H54 (cell line): ENCODE data around the gene DPEP2NB.
"Not testable (repeated sequence)": the region's sequence is repeated elsewhere in the genome, so short reads cannot be mapped to it uniquely, and the experiment has no call there.

ENCODE experiments used
- DNase-seq: peaks from one replicate; pipeline ENCODE4 v3.0.0; 2011; ENCODE audit warnings: low spot score, mixed read lengths; ENCODE audit not compliant: insufficient read length
- FAIRE-seq: peaks from 3 replicates; lab custom pipeline; 2011; peaks lifted over from hg19 to GRCh38; lab: Jason Lieb, UNC
- POLR2A ChIP-seq: IDR thresholded peaks from 2 replicates; pipeline ENCODE4 v1.6.1; 2011; ENCODE audit warnings: low read depth, mild to moderate bottlenecking, low read length

The DPEP2NB gene

DNA sequence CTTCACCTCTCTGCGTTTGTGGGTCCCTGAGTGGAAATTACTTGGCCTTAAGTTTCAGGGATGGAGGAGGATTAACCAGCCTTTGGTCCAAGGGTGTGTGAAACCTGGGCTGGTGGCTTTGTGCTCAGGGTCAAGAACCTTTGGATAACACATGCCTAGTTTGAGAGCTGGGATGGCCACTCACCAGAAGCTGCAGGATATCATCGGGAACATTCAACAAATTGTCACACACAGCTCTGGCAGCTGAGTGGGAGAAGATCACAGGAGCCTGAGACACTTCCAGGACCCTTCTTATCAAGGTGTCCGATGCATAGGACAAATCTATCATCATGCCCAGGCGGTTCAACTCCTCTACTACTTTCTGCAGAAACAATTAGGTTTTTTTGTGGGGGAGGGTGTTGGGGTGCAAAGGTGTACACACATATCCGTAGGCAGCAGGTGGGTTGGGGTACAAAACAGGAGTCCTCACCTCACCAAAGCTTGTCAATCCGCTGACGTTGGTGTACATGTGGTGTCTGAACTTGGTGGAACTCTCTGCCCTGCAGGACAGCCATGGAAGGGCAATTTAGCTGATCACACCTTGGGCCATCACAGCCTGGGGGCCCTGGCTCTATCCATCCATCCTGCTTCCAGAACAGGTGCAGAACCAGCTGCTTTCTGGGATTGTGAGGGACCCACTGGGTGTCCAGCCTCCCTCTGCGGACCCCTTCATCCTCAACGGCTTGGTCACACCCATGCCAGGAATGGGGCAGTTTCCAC, 38.1 kb downstream of the DPEP2NB start:
- no peak for TF ChIP-seq POLR2A
- FAIRE-seq (no peak), DNase-seq (no peak)

DNA sequence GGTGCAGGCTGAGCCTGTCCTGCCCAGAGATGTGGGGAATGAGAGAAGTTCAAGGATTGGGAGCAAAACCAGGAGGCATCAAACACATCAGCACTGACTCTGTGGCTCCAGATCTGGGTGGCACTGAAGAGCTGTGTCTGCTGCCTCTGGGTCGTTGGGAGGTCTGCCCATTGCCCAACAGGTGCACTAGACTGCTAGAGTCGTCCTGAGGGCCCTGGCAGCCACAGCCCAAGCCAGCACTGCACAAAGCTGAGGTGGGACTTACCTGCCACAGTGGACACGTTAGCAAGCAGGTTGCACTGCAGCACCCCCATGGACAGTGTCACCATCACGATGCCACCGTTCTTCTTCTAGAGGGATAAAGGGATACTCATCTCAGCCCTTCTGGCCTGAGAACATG, 38.7 kb downstream of the DPEP2NB start:
- FAIRE-seq (no peak), DNase-seq (no peak)
- TF ChIP-seq POLR2A, result no peak

- TF ChIP-seq POLR2A, result no peak
These were observed 39.5 kb downstream of the DPEP2NB start for GRCh38 chr16:67976205-67976604.

DNA sequence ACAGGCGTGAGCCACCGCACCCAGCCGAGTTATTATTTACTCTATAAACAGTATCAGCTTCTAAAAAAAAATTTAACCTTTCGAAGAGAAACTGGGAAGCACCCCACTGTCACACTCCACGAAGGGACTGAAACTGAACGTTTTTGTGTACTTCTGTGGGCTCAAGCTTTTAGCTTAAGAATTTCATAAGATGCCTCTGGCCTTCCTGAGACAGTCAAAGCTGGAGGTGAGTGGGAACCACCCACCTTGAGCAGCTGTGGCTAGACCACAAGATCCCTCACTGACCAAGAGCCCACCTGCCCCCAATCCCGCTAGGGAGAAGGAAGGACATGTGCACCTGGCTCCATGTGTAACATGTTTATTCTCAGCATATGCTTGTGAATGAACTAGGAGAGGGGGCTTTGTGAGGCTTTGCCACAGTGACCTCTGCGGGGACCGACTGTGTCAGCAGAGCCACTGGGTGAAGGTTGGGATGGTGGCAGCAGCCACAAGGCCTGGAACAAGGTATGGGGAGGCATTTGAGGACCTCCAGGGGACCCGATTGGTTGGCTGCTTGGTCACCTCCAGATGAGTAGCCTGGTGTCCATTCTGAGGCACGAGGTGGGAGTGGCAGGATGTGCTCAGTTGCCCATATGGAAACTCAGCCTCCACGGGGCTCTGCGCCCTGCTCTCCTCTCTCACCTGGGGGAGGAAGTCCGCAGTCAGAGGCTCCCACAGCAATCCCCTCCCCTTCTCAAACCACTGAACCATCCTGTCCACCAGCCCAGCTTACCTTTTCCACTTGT, 40.2 kb downstream of the DPEP2NB start:
- TF ChIP-seq POLR2A, result no peak
- FAIRE-seq (no peak), DNase-seq (no peak)

More at GRCh38 chr16:67976205-67976604, 39.5 kb downstream of the DPEP2NB start:
- DNase-seq (no peak), FAIRE-seq (no peak)

GRCh38 chr16:67972285-67972684, 43.4 kb downstream of the DPEP2NB start:
- FAIRE-seq, DNase-seq: not testable (repeated sequence)

GRCh38 chr16:67971111-67971510, 44.6 kb downstream of the DPEP2NB start:
- FAIRE-seq (no peak), DNase-seq (no peak)
- no peak for TF ChIP-seq POLR2A

- no peak for FAIRE-seq
- TF ChIP-seq POLR2A, result no peak
These were observed 46.3 kb downstream of the DPEP2NB start for GRCh38 chr16:67969254-67970039.

GRCh38 chr16:67968400-67969253, 47.1 kb downstream of the DPEP2NB start, which contains the start of gene SLC12A4:
TSS of gene SLC12A4 (minus strand) at chr16:67968637. CDS start at chr16:67968553, 84 bp downstream.
- FAIRE-seq, result no peak

More at GRCh38 chr16:67969254-67970039, 46.3 kb downstream of the DPEP2NB start:
- DNase-seq, result no peak

DNA sequence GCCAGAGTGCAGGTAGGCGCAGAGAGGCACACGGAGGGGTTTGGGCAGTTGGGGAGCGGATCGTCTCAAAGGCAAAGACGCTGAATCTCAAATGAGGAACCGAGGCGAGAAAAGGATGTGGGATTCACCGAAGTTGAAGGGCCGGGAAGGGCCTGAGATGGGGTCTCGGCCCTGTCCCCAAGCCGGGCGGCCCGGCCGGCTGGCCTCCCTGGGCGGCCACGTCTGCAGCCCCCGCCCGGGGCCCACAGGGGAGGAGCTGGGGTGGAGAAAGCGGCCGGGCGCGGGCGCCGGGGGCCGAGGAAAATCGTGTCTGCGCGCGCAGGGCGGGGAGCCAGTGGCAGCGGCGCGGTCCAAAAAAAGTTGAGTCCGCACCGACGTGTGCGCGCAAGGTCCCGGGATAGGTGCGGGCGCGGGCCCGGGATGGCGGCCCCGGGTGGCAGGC, 47.7 kb downstream of the DPEP2NB start:
- FAIRE-seq (no peak), DNase-seq (peak; percentile 35)

More at GRCh38 chr16:67968400-67969253, 47.1 kb downstream of the DPEP2NB start, which contains the start of gene SLC12A4:
- TF ChIP-seq POLR2A, result peak; percentile 90
- DNase-seq, result peak; percentile 76

DNA sequence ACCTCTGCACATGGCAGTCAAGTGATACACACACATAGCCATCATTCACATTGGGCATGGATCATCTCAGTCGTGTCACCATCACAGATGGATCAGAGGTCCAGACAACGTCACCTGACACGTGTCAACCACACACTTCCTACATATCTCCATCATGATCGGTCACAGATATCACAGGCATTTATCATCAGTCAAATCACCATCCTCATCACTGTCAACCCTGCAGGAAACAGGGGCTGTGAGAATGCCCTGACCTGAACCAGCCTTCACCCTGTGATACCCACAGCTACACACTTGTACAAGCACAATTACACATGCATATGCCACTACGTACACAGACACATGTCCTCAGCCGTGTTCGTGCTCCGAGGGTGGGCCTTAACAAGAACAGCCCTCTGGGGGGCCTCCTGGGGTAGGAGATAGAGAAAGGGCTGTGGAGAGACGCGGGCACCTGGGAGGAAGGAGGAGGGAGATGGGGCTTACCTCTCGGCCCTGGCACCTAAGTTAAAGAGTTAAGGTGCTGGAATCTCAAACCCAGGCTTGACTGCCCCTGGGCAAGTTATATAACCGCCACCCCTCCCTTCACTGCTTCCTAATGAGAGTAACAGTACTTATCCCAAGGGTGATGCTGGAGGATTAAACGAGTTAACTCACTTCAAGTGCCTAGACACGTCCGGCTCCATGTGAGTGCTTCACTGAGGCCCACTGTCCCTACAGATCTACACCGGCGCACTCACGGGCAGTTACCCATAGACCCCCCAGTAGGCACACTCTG, 48.3 kb downstream of the DPEP2NB start:
- no peak for TF ChIP-seq POLR2A
- DNase-seq (no peak), FAIRE-seq (no peak)

More for the DNA sequence above, 47.7 kb downstream of the DPEP2NB start:
- no peak for TF ChIP-seq POLR2A

DNA sequence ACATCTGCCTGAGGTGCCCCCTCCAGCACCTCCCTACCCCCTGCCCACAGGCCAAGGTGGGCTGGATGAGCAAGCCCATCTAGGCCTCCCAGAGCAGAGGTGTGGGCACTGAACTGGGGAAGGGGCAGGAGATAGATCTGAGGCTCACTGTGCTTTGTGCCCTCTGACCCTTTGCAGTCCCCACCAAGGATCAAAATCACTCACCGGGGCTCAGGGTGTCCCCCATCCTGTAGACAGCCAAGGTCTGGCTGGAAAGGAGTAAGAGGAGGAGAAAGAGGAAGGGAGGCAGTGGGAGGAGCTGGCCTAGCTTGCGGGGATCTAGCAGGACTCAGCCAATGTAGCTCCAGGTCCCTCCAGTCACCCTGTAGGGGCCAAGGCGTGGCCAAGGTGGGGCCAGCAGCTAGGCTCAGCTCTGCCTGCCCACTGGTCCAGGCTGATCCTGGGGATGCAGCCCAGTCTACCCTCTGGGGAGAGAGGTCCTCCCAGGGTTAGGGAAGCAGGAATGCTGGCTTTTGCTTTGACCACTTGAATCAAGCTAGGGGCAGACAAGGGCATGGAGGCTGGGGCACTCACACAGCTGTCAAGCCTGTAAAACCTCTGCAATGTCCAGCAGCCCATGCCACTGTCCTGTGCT, 49.0 kb downstream of the DPEP2NB start:
- TF ChIP-seq POLR2A, result peak; percentile 17; the same call in 1 of the 2 replicates
- FAIRE-seq, result no peak
- DNase-seq, result peak; percentile 50
